Activated T-cell treated with anti-CD3 and anti-CD28 coated beads, Interleukin-2, amount 50 U/mL, for 72 hours (primary cell): ENCODE data around the gene KCNQ4. TPM values are rescaled to one million over a fixed set of nuclear protein-coding genes. Genes with fewer than 3 reads are reported as not detected.

Source experiments
- ATAC-seq, 2 donors: fragments of 150-1000 bp; cut with Tn5 transposase; replicated peaks in 1 of 2; 2 replicates each; pipeline ENCODE4 v1.10.0; 2021; ENCODE audit warnings: moderate library complexity in 2 of 2, mild to moderate bottlenecking in 1 of 2
- DNase-seq, 2 donors: peaks; one replicate each; pipeline ENCODE4 v3.0.0; 2021 to 2022; ENCODE audit warnings: mixed read lengths in 1 of 2
- H3K27ac Mint-ChIP-seq: one replicate; pipeline ENCODE4 v1.8.0; 2022; ENCODE audit warnings: mild to moderate bottlenecking, moderate library complexity, mixed read lengths
- H3K27me3 Mint-ChIP-seq: one replicate; pipeline ENCODE4 v1.8.0; 2022; ENCODE audit warnings: low read depth, mixed read lengths
- H3K36me3 Mint-ChIP-seq, 2 donors: one replicate each; pipeline ENCODE4 v1.8.0; 2022; ENCODE audit warnings: mixed read lengths in 2 of 2, mild to moderate bottlenecking in 1 of 2; ENCODE audit not compliant: insufficient read depth in 2 of 2
- H3K4me1 Mint-ChIP-seq: one replicate; pipeline ENCODE4 v1.8.0; 2022; ENCODE audit warnings: low read depth, mixed read lengths
- H3K4me3 Mint-ChIP-seq, 2 donors: one replicate each; pipeline ENCODE4 v1.8.0; 2022; ENCODE audit warnings: mild to moderate bottlenecking in 2 of 2, mixed read lengths in 2 of 2, moderate library complexity in 2 of 2
- H3K9me3 Mint-ChIP-seq, 2 donors: one replicate each; pipeline ENCODE4 v1.8.0; 2022; ENCODE audit warnings: mixed read lengths in 2 of 2
- total RNA-seq, 2 donors: library from RNA; stranded (reverse); gene quantifications; one replicate each; pipeline ENCODE4 v1.2.3, GENCODE V29; 2022

Gene KCNQ4
- total RNA-seq = under 1 TPM; 0.58 to 0.60 TPM

DNA sequence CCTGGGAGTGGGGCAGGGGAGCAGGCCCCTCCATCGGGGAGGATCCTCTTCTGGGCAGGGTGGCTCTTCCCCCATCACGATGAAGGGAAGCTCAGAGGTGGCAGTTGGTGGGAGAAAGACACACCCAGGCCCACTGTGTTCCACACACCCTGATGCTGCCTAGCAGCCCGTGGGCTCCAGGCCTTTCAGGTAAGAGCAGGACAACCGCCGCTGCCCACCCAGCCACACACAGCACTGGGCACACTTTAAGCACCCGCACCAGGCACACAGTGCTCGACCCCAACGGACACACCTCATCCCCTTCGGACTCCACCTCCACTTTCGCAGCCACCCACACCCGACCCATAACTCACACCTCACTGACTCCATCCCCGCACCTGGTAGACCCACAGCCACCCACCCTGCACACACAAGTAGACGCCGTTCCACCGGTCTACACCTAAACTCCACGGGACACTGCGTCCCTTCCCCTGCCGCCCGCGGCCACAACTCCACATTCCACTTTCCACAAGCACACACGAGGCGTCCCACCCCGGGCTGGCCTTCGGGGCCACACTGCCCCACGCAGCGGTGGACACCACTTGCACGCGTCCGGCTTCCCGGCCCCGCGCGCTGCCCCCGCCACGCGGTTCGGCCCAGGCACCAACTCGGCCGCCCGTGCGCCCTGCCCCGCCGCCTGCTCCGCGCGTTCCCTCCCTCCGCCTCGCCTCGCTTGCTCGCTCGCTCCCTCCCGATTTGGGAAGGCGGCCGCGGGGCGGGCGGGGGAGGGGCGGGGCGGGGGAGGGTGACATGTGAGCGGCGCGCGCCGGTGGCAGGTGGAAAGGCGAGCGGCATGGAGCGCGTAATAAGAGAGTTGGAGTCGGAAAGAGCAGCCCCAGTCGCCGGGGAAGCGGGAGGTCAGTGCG is at the start of gene KCNQ4:
Gene KCNQ4, plus strand, starts transcription at position 787 of the 905 bp plus-strand sequence. CDS start 307 bp downstream, outside the sequence.
- H3K36me3 Mint-ChIP-seq = peaks cover 0 to 2% of the 10 kb centered on the region in 2 donors
- peak within 1 kb of the TSS; percentile 70 to 79 for H3K4me3 Mint-ChIP-seq
- H3K27me3 Mint-ChIP-seq = peaks cover 36% of the 10 kb centered on the region
- DNase-seq (no peak), ATAC-seq (peak; percentile 44)
- H3K4me1 Mint-ChIP-seq = peaks cover 5% of the 10 kb centered on the region
- no peak within 1 kb of the TSS for H3K27ac Mint-ChIP-seq
- no peaks in the 10 kb centered on the region for H3K9me3 Mint-ChIP-seq

DNA sequence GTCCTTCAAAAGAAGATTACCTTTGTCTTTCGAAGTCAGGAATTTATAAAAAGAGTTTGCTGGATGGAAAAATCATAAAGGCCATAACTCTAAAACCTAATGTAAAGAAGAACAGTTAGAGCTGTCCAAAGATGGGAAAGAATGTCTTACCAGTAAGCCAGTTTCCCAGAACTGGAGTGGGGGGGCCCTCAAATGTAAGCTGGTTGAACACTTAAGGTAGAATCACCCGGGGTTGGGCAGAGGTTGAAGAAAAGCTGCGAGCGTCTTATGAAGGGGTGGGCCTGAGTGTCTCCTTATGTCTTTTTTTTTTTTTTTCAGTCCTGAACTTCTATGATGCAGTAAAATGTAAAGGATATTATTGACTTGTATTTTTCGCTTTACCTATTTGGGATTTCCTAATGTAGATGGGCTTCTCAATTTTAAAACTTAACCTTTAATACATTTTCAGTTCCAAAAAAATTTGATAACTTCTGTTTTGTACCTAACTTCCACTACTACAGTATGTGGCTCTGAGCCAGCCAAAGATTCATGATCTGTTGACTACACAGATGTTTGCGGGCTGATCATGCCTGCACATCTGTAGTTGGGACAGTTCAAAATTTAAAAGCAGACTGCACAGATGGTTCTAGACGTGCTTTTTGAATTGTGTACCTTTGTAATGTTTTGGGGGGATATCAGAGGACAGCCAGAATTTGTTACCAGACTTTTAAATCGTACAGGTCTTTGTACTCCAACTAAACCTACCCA is 48.5 kb upstream of the KCNQ4 start:
- Mint-ChIP-seq H3K4me1 (peaks cover 45% of the 10 kb centered on the region), H3K9me3 (no peaks in the 10 kb centered on the region)

DNA sequence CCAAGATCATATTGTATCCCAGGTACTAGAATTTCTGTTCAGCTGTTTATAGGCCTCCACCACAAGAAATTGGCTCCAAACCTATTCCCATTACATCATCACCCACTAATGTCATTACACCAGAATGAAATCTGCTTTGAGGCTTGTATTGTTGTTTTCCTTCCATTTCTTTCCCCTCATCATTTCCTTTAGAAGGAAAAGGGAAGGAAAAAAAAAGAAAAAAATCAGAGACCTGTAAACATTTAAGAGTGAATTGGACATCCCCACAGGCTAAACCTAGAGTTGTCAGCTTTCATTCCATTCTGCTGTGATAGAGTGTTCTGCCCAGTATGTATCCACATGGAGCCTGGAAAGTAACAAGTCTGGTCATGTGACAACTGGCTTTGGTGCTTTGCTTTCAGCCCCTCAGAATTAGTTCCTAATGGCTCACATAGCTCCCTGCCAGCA is 47.5 kb upstream of the KCNQ4 start:
- Mint-ChIP-seq H3K27ac (no peak overlapping the region), H3K27me3 (no peaks in the 10 kb centered on the region), H3K4me3 (no peak overlapping the region), H3K36me3 (peaks cover 3 to 16% of the 10 kb centered on the region in 2 donors), H3K9me3 (no peaks in the 10 kb centered on the region), H3K4me1 (peaks cover 50% of the 10 kb centered on the region)
- DNase-seq = no peak
- ATAC-seq = no peak

More for the DNA sequence above, 48.5 kb upstream of the KCNQ4 start:
- Mint-ChIP-seq H3K4me3 (no peak overlapping the region), H3K27ac (no peak overlapping the region), H3K36me3 (peaks cover 6 to 18% of the 10 kb centered on the region in 2 donors), H3K27me3 (no peaks in the 10 kb centered on the region)
- no peak for DNase-seq
- ATAC-seq = no peak

DNA sequence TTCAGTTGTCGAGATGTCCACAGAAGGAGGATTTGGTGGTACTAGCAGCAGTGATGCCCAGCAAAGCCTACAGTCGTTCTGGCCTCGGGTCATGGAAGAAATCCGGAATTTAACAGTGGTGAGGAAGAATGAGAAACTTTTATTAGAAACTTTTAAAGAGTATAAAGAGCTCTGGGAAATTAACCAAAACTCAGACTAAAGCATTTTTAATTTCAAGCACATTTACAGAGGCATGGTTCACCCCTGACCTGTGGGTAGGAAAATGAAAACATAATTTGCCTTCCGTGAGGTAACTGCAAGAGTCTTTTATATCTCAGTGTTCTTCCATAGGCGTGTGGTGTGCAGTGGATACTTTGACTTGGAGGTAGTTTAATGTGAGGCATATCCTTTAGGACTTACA is 44.8 kb upstream of the KCNQ4 start:
- H3K4me1 Mint-ChIP-seq = peaks cover 61% of the 10 kb centered on the region
- no peaks in the 10 kb centered on the region for H3K9me3 Mint-ChIP-seq
- no peak overlapping the region for H3K4me3 Mint-ChIP-seq
- peaks cover 6 to 30% of the 10 kb centered on the region in 2 donors for H3K36me3 Mint-ChIP-seq
- ATAC-seq = no peak
- DNase-seq = no peak
- peak overlapping the region; percentile 84 for H3K27ac Mint-ChIP-seq
- no peaks in the 10 kb centered on the region for H3K27me3 Mint-ChIP-seq

DNA sequence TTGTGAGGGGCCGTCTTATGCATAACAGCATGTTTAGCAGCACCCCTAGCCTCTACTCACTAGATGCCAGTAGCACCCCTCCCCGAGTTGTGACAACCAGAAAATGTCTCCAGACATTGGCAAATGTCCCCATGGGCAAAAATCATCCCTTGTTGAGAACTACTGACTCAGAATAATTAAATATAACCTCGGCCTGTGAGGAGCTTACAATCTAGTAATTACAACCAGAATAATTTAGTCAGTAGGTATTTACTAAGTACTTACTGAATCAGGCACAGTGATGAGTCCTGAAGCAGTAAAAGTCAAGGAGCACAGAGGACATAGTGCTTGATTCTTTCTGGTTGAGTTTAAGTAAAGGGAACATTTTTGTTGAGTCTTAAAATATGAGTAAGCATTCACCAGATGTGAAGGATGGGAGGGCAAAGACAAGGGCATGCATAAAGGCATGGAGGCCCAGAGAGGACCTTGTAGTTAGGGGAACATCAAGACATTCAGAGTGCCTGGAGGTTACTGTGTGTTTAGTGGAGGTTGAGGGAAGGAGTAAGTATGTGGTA is 44.1 kb upstream of the KCNQ4 start:
- Mint-ChIP-seq H3K4me3 (no peak overlapping the region), H3K36me3 (peaks cover 6 to 30% of the 10 kb centered on the region in 2 donors), H3K4me1 (peaks cover 61% of the 10 kb centered on the region), H3K27ac (no peak overlapping the region), H3K27me3 (no peaks in the 10 kb centered on the region), H3K9me3 (no peaks in the 10 kb centered on the region)
- ATAC-seq (no peak), DNase-seq (no peak)

DNA sequence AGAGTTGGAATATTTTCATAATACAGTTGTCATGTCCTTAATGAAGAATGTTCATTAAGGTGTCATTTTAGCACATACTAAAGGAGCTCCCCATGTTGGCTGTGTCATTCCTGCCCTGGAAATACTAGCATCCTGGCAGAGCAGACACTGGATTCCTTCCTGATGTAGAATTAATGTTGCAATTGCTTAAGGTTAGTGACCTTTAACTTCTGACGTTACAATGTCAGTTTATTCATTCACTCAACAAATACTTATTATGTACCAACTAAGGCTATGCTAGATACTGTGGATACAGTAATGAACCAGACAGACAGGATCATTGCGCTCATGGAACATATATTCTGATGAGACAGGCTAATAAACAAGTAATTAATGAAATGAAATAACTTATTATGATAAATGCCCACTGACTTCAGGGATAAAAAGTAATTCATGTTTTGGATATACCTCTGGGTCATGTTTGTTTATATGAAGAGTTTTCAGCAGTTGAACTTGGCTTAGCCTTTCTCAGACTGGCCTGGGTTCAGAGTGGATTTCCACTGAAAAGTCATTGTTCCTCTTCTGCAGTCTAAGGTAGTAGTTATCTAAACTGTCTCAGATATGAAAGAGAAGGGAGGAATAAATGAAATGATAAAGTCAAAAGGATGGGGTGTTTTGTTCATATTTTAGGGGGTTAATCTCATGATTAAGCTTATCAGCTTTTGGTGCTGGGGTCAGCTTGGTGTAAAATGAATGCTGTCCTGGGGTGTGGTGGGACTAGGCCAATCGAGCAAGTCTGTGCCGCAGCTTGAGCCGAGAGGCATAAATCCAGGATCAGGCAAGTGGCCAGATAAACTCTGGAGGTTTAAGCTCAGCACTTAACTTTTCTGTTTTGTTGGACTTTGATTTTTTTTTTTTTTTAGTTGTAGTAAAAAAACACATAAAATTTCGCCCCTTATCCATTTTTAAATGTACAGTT is 43.3 kb upstream of the KCNQ4 start:
- DNase-seq = no peak
- Mint-ChIP-seq H3K9me3 (no peaks in the 10 kb centered on the region), H3K4me1 (peaks cover 58% of the 10 kb centered on the region), H3K27me3 (no peaks in the 10 kb centered on the region), H3K36me3 (peaks cover 6 to 30% of the 10 kb centered on the region in 2 donors), H3K27ac (peak overlapping the region; percentile 58), H3K4me3 (no peak overlapping the region)
- no peak for ATAC-seq

DNA sequence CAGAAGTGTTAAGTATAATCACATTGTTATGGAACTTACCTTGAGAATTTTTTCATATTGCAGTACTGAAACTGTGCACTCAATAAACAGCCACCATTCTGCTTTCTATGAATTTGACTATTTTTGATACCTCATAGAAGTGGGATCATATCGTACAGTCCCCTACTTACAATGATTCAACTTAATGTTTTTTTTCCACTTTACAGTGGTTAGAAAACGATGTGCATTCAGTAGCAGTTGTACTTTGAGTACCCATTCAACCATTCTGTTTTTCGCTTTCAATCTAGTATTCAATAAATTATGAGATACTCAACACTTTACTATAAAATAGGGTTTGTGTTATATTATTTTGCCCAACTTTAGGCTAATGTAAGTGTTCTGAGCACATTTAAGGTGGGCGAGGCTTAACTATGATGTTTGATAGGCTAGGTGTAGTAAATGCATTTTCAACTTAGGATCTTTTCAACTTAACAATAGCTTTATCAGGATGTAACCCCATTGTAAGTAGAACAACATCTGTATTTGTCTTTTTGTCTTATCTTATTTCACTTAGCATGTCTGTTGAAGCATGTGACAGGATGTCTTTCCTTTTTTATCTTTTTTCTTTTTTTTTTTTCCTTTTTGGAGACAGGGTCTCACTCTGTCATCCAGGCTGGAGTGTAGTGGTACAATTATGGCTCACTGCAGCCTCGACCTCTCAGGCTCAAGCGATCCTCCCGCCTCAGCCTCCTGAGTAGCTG is 42.4 kb upstream of the KCNQ4 start:
- DNase-seq = no peak
- peaks cover 7 to 32% of the 10 kb centered on the region in 2 donors for H3K36me3 Mint-ChIP-seq
- no peak overlapping the region for H3K4me3 Mint-ChIP-seq
- ATAC-seq = peak; percentile 63 to 64
- H3K27me3 Mint-ChIP-seq = no peaks in the 10 kb centered on the region
- H3K4me1 Mint-ChIP-seq = peaks cover 62% of the 10 kb centered on the region
- H3K27ac Mint-ChIP-seq = peak overlapping the region; percentile 41
- H3K9me3 Mint-ChIP-seq = no peaks in the 10 kb centered on the region

DNA sequence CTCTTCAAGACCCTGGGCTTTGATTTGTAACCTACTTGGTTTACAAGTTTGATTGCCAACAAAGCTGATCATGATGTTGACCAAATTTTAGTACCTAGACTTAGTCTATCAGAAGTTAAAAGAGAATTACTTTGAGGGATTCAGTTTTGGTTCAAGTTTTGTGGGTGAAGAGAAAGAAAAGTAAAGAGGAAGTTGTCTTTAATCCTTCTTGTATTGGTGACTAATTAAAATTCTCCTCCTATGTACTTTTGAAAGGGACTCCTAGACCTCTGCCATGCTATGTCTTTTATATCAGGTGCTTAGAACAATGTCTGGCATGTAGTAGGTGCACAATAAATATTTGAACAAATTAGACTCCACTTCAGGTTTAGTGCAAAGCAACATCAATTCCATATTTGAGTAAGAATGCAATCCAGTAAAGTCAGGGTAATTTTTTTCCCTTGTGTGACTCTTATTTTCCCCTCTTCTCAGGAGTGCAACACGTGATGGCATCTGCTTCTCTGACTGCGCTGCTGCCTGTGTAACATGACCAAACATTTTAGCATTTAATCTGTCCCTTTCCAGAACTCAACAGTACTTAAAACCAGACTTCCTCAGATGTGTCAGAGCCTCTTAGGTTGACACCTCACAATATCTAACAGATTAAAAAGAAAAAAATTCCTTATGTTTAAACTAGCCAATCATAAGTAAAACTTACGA is 41.1 kb upstream of the KCNQ4 start:
- DNase-seq (peak; percentile 23 to 24), ATAC-seq (peak; percentile 82 to 89)
- Mint-ChIP-seq H3K9me3 (no peaks in the 10 kb centered on the region), H3K4me3 (peak overlapping the region; percentile 19 to 35), H3K4me1 (peaks cover 70% of the 10 kb centered on the region), H3K27me3 (no peaks in the 10 kb centered on the region), H3K36me3 (peaks cover 7 to 35% of the 10 kb centered on the region in 2 donors), H3K27ac (peak overlapping the region; percentile 36)

DNA sequence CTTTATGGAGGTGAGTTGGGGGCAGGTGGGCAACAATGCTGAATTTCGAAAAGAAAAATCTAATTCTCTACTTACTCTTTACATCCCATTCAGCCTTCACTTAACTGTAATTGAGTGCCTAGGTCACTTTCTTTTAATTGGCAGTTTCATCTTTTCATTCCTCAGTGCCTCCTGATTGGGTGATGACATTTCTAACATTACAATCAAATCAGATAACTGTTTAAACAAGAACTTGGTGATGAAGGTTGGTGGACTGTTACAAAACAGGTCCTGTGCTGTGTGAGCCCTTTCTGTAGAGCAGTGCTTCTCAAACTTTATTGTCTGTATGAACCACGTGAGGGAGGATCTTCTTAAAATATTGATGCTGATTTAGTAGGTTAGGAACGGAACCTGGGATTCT is 40.1 kb upstream of the KCNQ4 start:
- H3K27ac Mint-ChIP-seq = peak overlapping the region; percentile 33

DNA sequence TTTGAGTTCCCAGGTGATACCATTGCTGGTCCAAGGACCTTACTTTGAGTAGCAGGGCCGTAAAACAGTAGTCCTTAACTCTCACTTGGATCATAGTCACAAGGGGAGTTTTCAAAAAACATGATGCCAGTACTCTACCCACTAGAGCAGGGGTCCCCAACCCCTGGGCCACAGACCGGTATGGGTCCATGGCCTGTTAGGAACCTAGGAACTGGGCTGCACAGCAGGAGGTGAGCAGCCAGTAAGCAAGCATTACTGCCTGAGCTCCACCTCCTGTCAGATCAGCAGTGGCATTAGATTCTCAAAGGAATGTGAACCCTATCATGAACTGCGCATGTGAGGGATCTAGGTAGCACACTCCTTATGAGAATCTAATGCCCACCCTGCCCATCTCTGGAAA is 39.7 kb upstream of the KCNQ4 start:
- ATAC-seq (no peak), DNase-seq (no peak)
- H3K9me3 Mint-ChIP-seq = no peaks in the 10 kb centered on the region
- no peaks in the 10 kb centered on the region for H3K27me3 Mint-ChIP-seq
- peaks cover 7 to 36% of the 10 kb centered on the region in 2 donors for H3K36me3 Mint-ChIP-seq
- H3K4me3 Mint-ChIP-seq = no peak overlapping the region
- H3K27ac Mint-ChIP-seq = no peak overlapping the region
- H3K4me1 Mint-ChIP-seq = peaks cover 69% of the 10 kb centered on the region

More for the DNA sequence above, 40.1 kb upstream of the KCNQ4 start:
- DNase-seq (no peak), ATAC-seq (no peak)
- Mint-ChIP-seq H3K4me3 (no peak overlapping the region), H3K9me3 (no peaks in the 10 kb centered on the region), H3K36me3 (peaks cover 7 to 40% of the 10 kb centered on the region in 2 donors), H3K4me1 (peaks cover 70% of the 10 kb centered on the region), H3K27me3 (no peaks in the 10 kb centered on the region)

DNA sequence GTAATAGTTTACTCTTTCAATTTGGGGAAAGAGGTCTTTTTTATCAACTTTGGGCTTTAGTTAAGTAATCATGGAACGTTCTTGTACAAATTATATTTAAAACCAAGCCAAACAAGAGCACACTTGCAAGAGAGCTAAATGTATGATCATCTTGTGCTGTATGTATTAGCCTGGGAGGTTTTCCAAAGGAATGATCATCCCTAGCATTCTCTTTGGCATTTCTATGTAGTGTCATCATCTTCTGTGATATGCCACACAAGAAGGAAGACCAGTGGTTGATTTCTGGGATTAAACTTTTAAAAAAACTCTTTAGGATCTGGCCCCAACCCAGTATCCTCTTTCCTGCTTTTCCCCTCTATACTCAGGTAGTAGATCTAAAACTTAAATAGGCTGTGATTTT is 38.4 kb upstream of the KCNQ4 start:
- Mint-ChIP-seq H3K36me3 (peaks cover 4 to 30% of the 10 kb centered on the region in 2 donors), H3K27me3 (no peaks in the 10 kb centered on the region), H3K27ac (peak overlapping the region; percentile 68), H3K4me3 (no peak overlapping the region), H3K9me3 (no peaks in the 10 kb centered on the region), H3K4me1 (peaks cover 56% of the 10 kb centered on the region)
- ATAC-seq (no peak), DNase-seq (no peak)
